MM.1S (cell line): ENCODE results near the gene SPSB3.

Experiments
- DNase-seq: peaks from one replicate; pipeline ENCODE4 v3.0.0-alpha.2; 2015
- H2AFZ ChIP-seq: fragments of 300-600 bp; sonication (generic); 2 replicates; pipeline ENCODE4 v1.6.0; 2016; ENCODE audit warnings: antibody characterized with exemption, low read length
- H3F3A ChIP-seq: fragments of 300-600 bp; sonication (generic); 2 replicates; pipeline ENCODE4 v1.6.1; 2016; ENCODE audit warnings: mild to moderate bottlenecking, antibody characterized with exemption, low read length, moderate library complexity, mixed read lengths; ENCODE audit not compliant: insufficient read depth
- H3K27ac ChIP-seq: fragments of 300-600 bp; sonication (generic); 2 replicates; pipeline ENCODE4 v1.5.1; 2016; ENCODE audit warnings: mild to moderate bottlenecking, low read length
- H3K27me3 ChIP-seq: fragments of 300-600 bp; sonication (generic); replicated peaks from 2 replicates; pipeline ENCODE4 v1.6.0; 2016; ENCODE audit warnings: low read length; ENCODE audit not compliant: insufficient read depth
- H3K36me3 ChIP-seq: fragments of 300-600 bp; sonication (generic); replicated peaks from 2 replicates; pipeline ENCODE4 v1.6.1; 2016; ENCODE audit warnings: mild to moderate bottlenecking, low read length, mixed read lengths; ENCODE audit not compliant: insufficient read depth
- H3K4me1 ChIP-seq: fragments of 300-600 bp; sonication (generic); 2 replicates; pipeline ENCODE4 v1.6.1; 2016; ENCODE audit warnings: low read length, mixed read lengths
- H3K4me2 ChIP-seq: fragments of 300-600 bp; sonication (generic); 2 replicates; pipeline ENCODE4 v1.6.0; 2016; ENCODE audit warnings: low read depth, low read length
- H3K4me3 ChIP-seq: fragments of 300-600 bp; sonication (generic); 2 replicates; pipeline ENCODE4 v1.5.1; 2016; ENCODE audit warnings: low read length, mixed read lengths
- H3K79me2 ChIP-seq: fragments of 300-600 bp; sonication (generic); 2 replicates; pipeline ENCODE4 v1.6.1; 2016; ENCODE audit warnings: mixed run types, low read length, mixed read lengths
- H3K9ac ChIP-seq: fragments of 300-600 bp; sonication (generic); 2 replicates; pipeline ENCODE4 v1.6.1; 2016; ENCODE audit warnings: low read length, mixed read lengths
- H3K9me2 ChIP-seq: fragments of 300-600 bp; sonication (generic); replicated peaks from 2 replicates; pipeline ENCODE4 v1.6.1; 2016; ENCODE audit warnings: mild to moderate bottlenecking, low read length, mixed read lengths; ENCODE audit not compliant: insufficient read depth
- H3K9me3 ChIP-seq: fragments of 300-600 bp; sonication (generic); replicated peaks from 2 replicates; pipeline ENCODE4 v1.6.1; 2016; ENCODE audit warnings: mild to moderate bottlenecking, low read length, mixed read lengths; ENCODE audit not compliant: insufficient read depth
- H4K20me1 ChIP-seq: fragments of 300-600 bp; sonication (generic); 2 replicates; pipeline ENCODE4 v1.6.1; 2016; ENCODE audit warnings: mild to moderate bottlenecking, low read length, moderate library complexity, mixed read lengths; ENCODE audit not compliant: insufficient read depth
- CTCF ChIP-seq: fragments of 300-600 bp; sonication (generic); IDR thresholded peaks from 2 replicates; pipeline ENCODE4 v1.5.1; 2016; ENCODE audit warnings: antibody characterized with exemption, low read length, mixed read lengths
- EZH2 ChIP-seq: fragments of 300-600 bp; sonication (generic); optimal IDR thresholded peaks from 2 replicates; pipeline ENCODE3; 2017; ENCODE audit warnings: low read depth, mild to moderate bottlenecking, antibody characterized with exemption, low read length, mixed read lengths
- EZH2phosphoT487 ChIP-seq: fragments of 300-600 bp; sonication (generic); IDR thresholded peaks from 2 replicates; pipeline ENCODE4 v1.6.1; 2018; ENCODE audit warnings: antibody characterized with exemption, low read length

Gene SPSB3

DNA sequence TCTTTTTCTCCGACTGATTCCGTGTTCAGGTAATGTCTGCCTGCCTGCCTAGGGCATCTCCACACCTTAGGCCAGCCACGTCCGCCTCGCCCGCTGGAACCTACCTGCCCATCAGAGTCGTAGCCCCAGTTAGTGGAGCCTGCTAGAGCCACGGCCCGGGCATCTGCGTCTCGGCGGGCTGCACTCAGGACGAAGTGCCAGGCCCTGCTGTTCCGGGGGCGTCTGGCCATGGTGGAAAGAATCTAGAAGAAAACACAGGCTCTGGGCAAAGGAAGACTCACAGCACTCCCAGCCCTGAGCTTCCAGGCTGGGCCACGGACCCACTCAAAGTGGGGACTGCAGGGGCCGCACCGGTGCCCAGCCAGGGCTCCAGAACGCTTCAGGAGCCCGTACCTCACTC is 1.1 kb downstream of the SPSB3 start:
- Histone ChIP-seq H3K9me2 (no peaks in the 10 kb centered on the region), H3F3A (peaks cover 17% of the 10 kb centered on the region; the same call in 1 of the 2 replicates), H3K27me3 (no peaks in the 10 kb centered on the region), H3K27ac (peak overlapping the region; percentile 43; the same call in 1 of the 2 replicates), H3K36me3 (no peaks in the 10 kb centered on the region), H4K20me1 (no peaks in the 10 kb centered on the region), H3K9ac (peak overlapping the region; percentile 82; the same call in 1 of the 2 replicates), H3K79me2 (peaks cover 62% of the 10 kb centered on the region), H3K4me1 (peaks cover 4% of the 10 kb centered on the region; the same call in 1 of the 2 replicates), H3K4me2 (peak overlapping the region; percentile 91), H3K9me3 (no peaks in the 10 kb centered on the region), H2AFZ (no peak overlapping the region), H3K4me3 (peak overlapping the region; percentile 77)
- DNase-seq: no peak
- TF ChIP-seq EZH2phosphoT487 (no peak), EZH2 (no peak), CTCF (no peak)

- TF ChIP-seq CTCF: no peak
- TF ChIP-seq EZH2: no peak
- TF ChIP-seq EZH2phosphoT487: no peak
- Histone ChIP-seq H3K79me2 (peaks cover 56% of the 10 kb centered on the region), H4K20me1 (no peaks in the 10 kb centered on the region), H3K9me2 (no peaks in the 10 kb centered on the region), H3K4me3 (no peak overlapping the region), H3K4me2 (peak overlapping the region; percentile 91; the same call in 1 of the 2 replicates), H2AFZ (no peak overlapping the region), H3K27me3 (no peaks in the 10 kb centered on the region), H3K9me3 (no peaks in the 10 kb centered on the region), H3K36me3 (no peaks in the 10 kb centered on the region), H3K4me1 (peaks cover 4% of the 10 kb centered on the region; the same call in 1 of the 2 replicates), H3F3A (peaks cover 17% of the 10 kb centered on the region; the same call in 1 of the 2 replicates), H3K27ac (no peak overlapping the region), H3K9ac (no peak overlapping the region)
- DNase-seq: no peak
These were observed 1.7 kb downstream of the SPSB3 start for GRCh38 chr16:1780677-1781072.

- Histone ChIP-seq H4K20me1 (no peaks in the 10 kb centered on the region), H3K9ac (no peak overlapping the region), H3K4me2 (no peak overlapping the region), H3K36me3 (no peaks in the 10 kb centered on the region), H3K9me3 (no peaks in the 10 kb centered on the region), H3K79me2 (peaks cover 56% of the 10 kb centered on the region), H2AFZ (no peak overlapping the region), H3K9me2 (no peaks in the 10 kb centered on the region), H3K4me1 (peaks cover 4% of the 10 kb centered on the region; the same call in 1 of the 2 replicates), H3K27me3 (no peaks in the 10 kb centered on the region), H3K27ac (no peak overlapping the region), H3K4me3 (no peak overlapping the region), H3F3A (peaks cover 17% of the 10 kb centered on the region; the same call in 1 of the 2 replicates)
- no peak for DNase-seq
- no peak for TF ChIP-seq EZH2
- TF ChIP-seq EZH2phosphoT487: no peak
- TF ChIP-seq CTCF: no peak
These were observed 2.4 kb downstream of the SPSB3 start for GRCh38 chr16:1779741-1780676.
